ENCODE data around the gene PRSS3. TPM values are rescaled to one million over a fixed set of nuclear protein-coding genes. Genes with fewer than 3 reads are reported as not detected.
A peak's percentile ranks its signal among the peaks of the same experiment; 100 is the strongest.
"Not testable (repeated sequence)": the region's sequence is repeated elsewhere in the genome, so short reads cannot be mapped to it uniquely, and the experiment has no call there.

The PRSS3 gene
- polyA plus RNA-seq, 3 donors from 2014 or later: 1.6 TPM; not detected in 2

DNA sequence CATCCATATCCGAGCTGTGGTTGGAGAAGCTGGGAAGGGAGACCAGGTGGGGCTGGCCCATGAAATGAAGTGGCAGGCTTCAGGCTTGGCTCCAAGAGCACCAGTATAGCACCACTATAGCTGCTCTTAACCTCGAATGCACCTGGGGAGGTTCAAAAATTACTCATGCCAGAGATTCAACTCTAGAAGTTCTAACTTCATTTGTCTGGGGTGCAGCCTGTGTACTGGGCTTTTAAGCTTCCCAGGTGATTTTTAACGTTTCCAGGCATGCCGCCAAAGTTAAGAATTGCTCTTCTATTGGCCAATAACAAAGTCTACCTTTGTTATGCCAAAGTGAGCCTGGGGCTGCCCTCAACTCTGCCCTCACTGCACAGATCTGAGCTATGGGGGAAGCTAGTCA lies 458 bp downstream of the PRSS3 start:
- Mint-ChIP-seq H3K4me1 (no peaks in the 10 kb centered on the region), H3K4me3 (no peak overlapping the region), H3K36me3 (no peaks in the 10 kb centered on the region), H3K27me3 (ENCODE audit: low read depth in 3 of 3) (peaks cover 4 to 7% (median 4%) of the 10 kb centered on the region in 3 donors), H3K27ac (no peak overlapping the region), H3K9me3 (no peaks in the 10 kb centered on the region)
- DNase-seq: no peak

DNA sequence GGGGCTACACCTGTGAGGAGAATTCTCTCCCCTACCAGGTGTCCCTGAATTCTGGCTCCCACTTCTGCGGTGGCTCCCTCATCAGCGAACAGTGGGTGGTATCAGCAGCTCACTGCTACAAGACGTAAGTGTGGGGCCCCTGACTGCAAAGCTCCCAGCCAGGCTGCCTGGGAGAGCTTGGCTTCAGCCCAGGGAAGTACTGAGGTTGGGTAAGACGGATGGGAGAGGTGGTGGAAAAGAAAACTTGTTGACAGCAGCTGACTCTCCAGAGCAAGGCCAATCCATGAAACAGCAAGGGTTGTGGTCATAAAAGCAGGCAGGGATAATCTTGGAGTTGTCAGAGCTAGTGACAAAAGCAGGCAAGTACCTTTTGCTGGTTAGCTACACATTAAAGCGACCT lies 1.3 kb downstream of the PRSS3 start:
- not testable (repeated sequence) for H3K27ac Mint-ChIP-seq; H3K27me3 Mint-ChIP-seq (ENCODE audit: low read depth in 3 of 3); H3K9me3 Mint-ChIP-seq; H3K36me3 Mint-ChIP-seq; H3K4me3 Mint-ChIP-seq; DNase-seq; H3K4me1 Mint-ChIP-seq

DNA sequence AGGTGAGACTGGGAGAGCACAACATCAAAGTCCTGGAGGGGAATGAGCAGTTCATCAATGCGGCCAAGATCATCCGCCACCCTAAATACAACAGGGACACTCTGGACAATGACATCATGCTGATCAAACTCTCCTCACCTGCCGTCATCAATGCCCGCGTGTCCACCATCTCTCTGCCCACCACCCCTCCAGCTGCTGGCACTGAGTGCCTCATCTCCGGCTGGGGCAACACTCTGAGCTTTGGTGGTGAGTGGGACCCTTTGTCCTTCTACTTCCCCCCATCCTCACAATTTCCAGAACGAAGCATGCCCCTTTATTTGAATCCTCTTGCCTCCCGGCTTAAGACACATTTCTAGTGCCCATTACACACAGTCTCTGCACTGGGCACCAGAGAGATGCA lies 2.5 kb downstream of the PRSS3 start:
- Mint-ChIP-seq H3K27me3 (ENCODE audit: low read depth in 3 of 3) (peaks cover 4 to 7% (median 4%) of the 10 kb centered on the region in 3 donors), H3K4me1 (no peaks in the 10 kb centered on the region), H3K36me3 (no peaks in the 10 kb centered on the region), H3K27ac (no peak overlapping the region), H3K4me3 (no peak overlapping the region), H3K9me3 (no peaks in the 10 kb centered on the region)
- DNase-seq: no peak

DNA sequence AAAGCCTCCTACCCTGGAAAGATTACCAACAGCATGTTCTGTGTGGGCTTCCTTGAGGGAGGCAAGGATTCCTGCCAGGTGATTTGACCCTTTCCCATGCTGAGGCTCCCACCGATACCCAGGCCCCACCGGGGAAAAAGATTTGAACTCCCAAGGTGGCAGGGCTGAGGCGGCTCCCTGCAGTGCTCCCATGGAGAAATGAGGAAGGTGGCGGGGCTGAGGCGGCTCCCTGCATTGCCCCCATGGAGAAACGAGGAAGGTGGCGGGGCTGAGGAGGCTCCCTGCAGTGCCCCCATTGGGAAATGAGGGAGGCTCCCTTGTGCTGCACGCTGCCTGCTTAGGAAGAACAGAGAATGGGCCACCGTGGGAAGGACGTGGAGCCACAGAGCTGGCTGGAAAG lies 3.2 kb downstream of the PRSS3 start:
- H3K27me3 Mint-ChIP-seq (ENCODE audit: low read depth in 3 of 3): peaks cover 4 to 7% (median 6%) of the 10 kb centered on the region in 3 donors
- no peaks in the 10 kb centered on the region for H3K4me1 Mint-ChIP-seq
- H3K9me3 Mint-ChIP-seq: no peaks in the 10 kb centered on the region
- no peak overlapping the region for H3K27ac Mint-ChIP-seq
- DNase-seq: no peak
- no peak overlapping the region for H3K4me3 Mint-ChIP-seq
- H3K36me3 Mint-ChIP-seq: no peaks in the 10 kb centered on the region

DNA sequence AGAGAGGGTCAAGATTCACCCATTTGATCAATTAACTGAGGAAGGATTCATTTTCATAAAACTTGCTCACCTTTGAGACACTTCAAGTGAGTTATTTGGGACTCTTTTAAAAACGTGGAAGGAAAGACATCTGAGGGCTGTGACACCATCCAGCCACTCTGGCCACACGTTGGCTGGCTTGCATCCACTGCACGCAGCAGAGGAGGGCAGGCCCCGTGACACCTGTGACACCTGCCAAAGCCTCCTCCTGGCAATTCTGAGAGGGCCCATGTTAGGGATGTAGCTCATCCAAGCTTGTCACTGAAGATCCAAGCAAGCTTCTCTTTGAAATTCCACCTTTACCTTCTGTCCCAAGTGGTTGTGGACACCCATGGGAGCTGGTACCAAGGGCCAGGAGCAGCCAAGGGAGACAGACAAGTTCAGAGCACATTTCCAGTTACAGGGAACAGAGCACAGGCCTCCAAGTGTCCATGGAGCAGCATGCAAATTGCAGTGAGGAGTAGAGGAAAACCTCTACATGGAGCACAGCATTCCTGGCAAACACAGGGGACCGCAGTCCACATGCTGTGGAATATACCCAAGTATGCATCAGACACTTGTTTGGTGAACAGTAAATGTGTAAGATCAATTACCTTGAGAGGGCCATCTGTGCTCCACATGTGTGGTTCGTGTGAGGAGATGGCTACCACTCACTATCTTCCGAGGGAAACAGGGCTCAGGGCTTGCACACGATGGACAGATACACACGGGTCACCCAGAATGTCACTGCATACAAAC lies 4.8 kb downstream of the PRSS3 start:
- Mint-ChIP-seq H3K9me3 (no peaks in the 10 kb centered on the region), H3K27ac (no peak overlapping the region), H3K4me3 (no peak overlapping the region), H3K4me1 (no peaks in the 10 kb centered on the region), H3K36me3 (no peaks in the 10 kb centered on the region), H3K27me3 (ENCODE audit: low read depth in 3 of 3) (peaks cover 1 to 10% (median 6%) of the 10 kb centered on the region in 3 donors)
- no peak for DNase-seq

DNA sequence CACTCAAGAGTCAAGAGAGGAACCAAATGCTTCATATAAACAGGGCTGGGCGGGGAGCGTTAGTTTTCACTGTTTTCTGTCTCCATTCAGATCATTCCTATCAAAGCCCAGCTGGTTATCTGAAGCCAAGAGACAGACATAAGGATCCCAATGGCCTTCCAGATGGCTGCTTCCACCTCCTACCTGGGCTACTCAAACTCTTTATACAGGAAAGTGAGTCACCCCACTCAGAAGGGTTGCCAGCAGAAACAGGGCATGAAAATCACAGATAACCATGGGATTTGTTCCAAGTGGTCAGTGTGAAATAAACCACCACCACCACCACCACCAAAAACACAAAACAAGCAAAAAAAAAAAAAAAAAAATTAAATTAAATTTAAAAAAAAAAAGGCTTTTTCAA lies 5.5 kb downstream of the PRSS3 start:
- no peaks in the 10 kb centered on the region for H3K4me1 Mint-ChIP-seq
- no peaks in the 10 kb centered on the region for H3K9me3 Mint-ChIP-seq
- H3K27me3 Mint-ChIP-seq (ENCODE audit: low read depth in 3 of 3): peaks cover 1 to 10% (median 6%) of the 10 kb centered on the region in 3 donors
- no peaks in the 10 kb centered on the region for H3K36me3 Mint-ChIP-seq
- no peak for DNase-seq
- H3K4me3 Mint-ChIP-seq: no peak overlapping the region
- no peak overlapping the region for H3K27ac Mint-ChIP-seq

DNA sequence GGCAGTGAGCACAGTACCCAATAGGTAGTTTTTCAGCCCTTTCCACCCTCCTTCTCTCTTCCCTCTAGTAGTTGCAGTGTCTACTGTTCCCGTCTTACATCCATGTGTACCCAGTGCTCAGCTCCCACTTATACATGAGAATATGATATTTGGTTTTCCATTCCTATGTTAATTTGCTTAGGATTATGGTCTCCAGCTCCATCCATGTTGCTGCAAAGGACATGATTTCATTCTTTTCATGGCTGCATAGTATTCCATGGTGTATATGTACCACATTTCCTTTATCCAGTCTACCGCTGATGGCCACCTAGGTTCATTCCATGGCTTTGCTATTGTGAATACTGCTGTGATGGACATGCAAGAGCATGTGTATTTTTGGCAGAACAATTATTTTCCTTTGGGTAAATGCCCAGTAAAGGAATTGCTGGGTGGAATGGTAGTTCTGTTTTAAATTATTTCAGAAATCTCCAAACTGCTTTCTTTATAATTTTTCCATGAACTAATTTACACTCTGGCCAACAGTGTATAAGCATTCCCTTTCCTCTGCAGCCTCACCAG lies 6.7 kb downstream of the PRSS3 start:
- not testable (repeated sequence) for DNase-seq, H3K9me3 Mint-ChIP-seq, H3K27ac Mint-ChIP-seq, H3K4me1 Mint-ChIP-seq, H3K4me3 Mint-ChIP-seq, H3K36me3 Mint-ChIP-seq
- H3K27me3 Mint-ChIP-seq (ENCODE audit: low read depth in 3 of 3): peaks cover 0 to 10% (median 6%) of the 10 kb centered on the region in 3 donors

DNA sequence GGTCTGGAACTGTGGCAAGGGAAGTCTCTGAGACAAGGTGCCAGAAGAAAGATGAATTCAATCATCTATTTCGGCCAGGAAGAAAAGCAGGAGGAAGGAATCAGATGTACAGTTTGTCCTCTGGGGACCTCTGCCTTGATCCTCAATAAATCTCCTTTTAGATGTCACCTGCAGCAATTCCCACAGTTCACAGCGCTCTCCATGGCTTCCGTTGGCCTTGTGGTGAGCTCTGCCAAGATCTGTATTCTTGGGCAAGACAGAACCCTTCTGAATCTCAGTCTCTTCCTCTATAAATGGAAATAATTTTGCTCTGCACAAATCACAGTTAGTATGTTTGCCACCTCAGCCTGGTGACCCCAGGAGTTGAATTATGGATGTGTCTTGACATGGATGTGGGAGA lies 8.8 kb downstream of the PRSS3 start:
- not testable (repeated sequence) for H3K4me3 Mint-ChIP-seq; H3K27ac Mint-ChIP-seq; H3K4me1 Mint-ChIP-seq; H3K27me3 Mint-ChIP-seq (ENCODE audit: low read depth in 3 of 3); H3K9me3 Mint-ChIP-seq; DNase-seq; H3K36me3 Mint-ChIP-seq

DNA sequence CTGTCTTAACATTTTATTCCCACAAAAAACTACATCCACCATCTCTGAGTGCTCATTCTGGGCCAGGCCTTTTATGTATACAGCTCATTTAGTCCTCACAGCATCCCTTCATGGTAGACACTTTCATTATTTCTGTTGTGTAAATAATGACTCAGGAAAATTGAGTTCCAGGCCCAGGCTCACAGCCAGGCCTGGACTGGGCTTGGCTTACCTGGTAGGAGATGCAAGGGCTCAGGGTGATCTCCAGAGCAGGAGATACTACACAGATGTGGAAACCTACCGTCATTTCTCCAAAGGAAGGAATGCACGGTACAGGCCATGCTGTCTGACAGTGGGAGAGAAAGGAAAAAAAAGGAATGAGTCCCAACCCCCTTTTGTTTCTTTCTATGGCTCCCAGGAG lies 11.8 kb downstream of the PRSS3 start:
- not testable (repeated sequence) for DNase-seq; H3K9me3 Mint-ChIP-seq; H3K27ac Mint-ChIP-seq; H3K36me3 Mint-ChIP-seq; H3K27me3 Mint-ChIP-seq (ENCODE audit: low read depth in 3 of 3); H3K4me3 Mint-ChIP-seq; H3K4me1 Mint-ChIP-seq

DNA sequence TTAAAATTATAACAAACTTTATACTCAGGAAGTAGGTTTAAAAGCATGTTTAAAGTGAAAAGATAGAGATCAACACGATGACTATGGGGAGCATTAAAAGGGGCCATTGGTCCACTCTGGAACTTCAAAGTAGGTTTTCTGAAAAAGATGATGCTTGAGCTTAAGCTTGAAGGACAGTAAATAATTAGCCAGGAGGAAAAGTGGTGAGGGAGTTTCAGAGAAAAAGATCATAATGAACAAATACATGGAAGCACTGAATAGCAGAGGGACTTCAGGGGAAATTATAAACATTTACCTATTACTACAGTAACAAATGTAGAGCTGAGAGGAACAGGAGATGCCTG lies 13.6 kb downstream of the PRSS3 start:
- not testable (repeated sequence) for H3K4me3 Mint-ChIP-seq; H3K9me3 Mint-ChIP-seq; H3K27ac Mint-ChIP-seq; H3K36me3 Mint-ChIP-seq; H3K4me1 Mint-ChIP-seq; DNase-seq; H3K27me3 Mint-ChIP-seq (ENCODE audit: low read depth in 3 of 3)

DNA sequence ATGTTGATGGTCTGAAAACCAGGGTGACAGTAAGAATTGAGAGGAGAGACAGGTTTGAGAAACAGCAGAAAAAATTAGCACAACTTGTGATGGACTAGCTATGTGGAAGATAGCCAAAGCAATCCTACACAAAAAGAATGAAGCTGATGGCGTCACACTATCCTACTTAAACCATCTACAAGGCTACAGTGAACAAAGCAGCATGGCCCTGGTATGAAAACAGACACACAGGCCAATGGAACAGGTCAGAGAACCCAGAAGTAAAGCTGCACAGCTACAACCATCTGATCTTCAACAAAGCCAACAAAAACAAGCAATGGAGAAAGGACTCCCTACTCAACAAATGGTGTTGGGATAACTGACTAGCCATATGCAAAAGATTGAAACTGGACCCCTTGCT lies 14.1 kb downstream of the PRSS3 start:
- Mint-ChIP-seq H3K27me3 (ENCODE audit: low read depth in 3 of 3) (peaks cover 1 to 3% (median 2%) of the 10 kb centered on the region in 3 donors), H3K27ac (no peak overlapping the region), H3K4me3 (no peak overlapping the region)

DNA sequence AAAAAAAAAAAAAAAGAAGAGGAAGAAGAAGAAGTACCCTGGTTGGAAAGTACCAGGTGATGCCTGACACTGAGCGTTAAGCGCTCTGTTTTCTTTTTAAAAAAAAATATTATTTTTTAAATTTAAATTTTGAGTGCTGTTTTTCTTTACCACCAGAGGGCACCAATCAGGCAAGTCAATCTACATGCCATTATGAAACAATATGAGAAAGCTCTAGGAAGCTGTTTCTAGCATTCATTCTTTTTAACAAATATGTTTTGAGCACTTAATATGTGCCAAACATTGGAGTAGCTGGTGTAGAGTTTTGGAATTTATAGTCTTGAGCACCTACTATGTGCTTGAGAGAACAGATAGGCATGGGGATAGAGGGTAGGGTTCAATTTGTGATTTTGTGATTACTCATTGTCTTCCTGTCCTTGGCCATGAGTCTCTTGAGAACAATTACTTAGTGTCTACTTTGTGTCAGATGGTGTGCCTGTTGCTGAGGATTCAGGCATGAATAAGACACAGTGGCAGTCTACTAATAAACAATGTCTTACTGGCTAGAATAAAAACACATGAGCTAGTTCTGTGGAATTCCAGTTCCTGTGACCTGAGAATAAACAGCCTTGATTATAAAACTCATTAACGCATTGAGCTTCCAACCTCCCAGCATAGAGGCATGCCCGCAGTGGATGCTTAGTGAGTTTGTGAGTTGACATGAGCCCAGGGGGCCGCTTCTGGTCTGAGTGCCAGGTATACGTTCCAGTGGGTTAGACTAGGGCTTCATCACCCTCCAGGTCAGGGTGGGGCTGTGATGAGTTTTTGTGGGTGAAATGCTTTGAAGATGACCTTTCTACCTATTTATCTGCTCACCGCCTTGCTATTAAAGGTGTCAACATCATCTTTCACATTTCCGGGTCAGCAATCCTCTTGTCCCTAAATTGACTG lies 18.6 kb downstream of the PRSS3 start:
- DNase-seq: peak; percentile 56 to 61 (median 60)
- H3K27me3 Mint-ChIP-seq (ENCODE audit: low read depth in 3 of 3): peaks cover 12 to 21% (median 17%) of the 10 kb centered on the region in 3 donors
- H3K4me1 Mint-ChIP-seq: peaks cover 36 to 37% of the 10 kb centered on the region in 2 donors

More for the DNA sequence above, 14.1 kb downstream of the PRSS3 start:
- Mint-ChIP-seq H3K4me1 (peaks cover 8 to 10% of the 10 kb centered on the region in 2 donors), H3K36me3 (no peaks in the 10 kb centered on the region), H3K9me3 (no peaks in the 10 kb centered on the region)
- DNase-seq: no peak

DNA sequence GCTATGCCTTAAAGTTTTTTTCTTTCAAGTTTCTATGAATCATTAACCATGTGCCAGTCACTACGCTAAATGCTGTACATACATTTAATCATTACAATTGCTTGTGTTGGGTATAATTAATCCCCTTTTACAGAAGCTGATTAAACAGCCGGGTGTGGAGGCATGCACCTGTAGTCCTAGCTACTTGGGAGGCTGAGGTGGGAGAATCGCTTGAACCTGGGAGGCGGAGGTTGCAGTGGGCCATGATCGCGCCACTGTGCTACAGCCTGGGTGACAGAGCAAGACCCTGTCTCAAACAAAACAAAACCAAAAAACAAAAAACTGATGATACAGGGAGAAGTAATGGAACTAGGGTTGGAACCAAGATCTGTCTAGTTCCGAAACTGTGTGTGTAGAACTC lies 20.4 kb downstream of the PRSS3 start:
- no peak for DNase-seq
- Mint-ChIP-seq H3K27me3 (ENCODE audit: low read depth in 3 of 3) (peaks cover 14 to 21% (median 16%) of the 10 kb centered on the region in 3 donors), H3K4me1 (peaks cover 52 to 55% of the 10 kb centered on the region in 2 donors), H3K4me3 (peak overlapping the region; percentile 86 to 90 (median 89)), H3K36me3 (no peaks in the 10 kb centered on the region), H3K9me3 (no peaks in the 10 kb centered on the region), H3K27ac (peak overlapping the region; percentile 96 to 99 (median 98))

More for the DNA sequence above, 18.6 kb downstream of the PRSS3 start:
- H3K27ac Mint-ChIP-seq: peak overlapping the region; percentile 96 to 99 (median 98)
- H3K36me3 Mint-ChIP-seq: no peaks in the 10 kb centered on the region
- H3K4me3 Mint-ChIP-seq: peak overlapping the region in 1 of 5 donors; percentile 24
- H3K9me3 Mint-ChIP-seq: no peaks in the 10 kb centered on the region
